ENCODE measurements around the gene KRT16.
"Not testable (repeated sequence)": the region's sequence is repeated elsewhere in the genome, so short reads cannot be mapped to it uniquely, and the experiment has no call there.

Gene KRT16

GRCh38 chr17:41617698-41618097 is 5.1 kb upstream of the KRT16 start:
- H3K4me3 ChIP-seq (ENCODE audit: low read length), result no peak overlapping the region

DNA sequence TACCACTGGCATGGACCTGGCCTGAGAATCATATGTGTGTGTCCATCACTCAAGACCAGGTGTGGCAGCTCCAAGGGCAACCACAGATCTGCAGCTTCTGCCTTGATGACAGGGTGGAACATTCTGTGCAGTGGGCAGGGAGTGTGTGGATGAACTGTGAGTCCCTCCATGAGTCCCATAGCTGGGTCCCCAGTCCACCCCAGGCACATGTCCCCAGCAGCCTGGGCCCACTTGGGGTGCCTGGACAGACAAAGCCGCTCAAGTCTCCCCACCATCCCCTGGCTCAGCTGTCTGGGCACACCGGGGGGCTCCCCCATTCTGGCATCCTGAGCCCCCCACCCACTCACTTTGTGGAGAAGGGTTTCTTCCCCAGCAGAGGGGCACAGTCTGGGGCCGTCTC is 4.6 kb upstream of the KRT16 start:
- H3K4me3 ChIP-seq (ENCODE audit: low read length), result no peak overlapping the region
- H3K9me3 ChIP-seq (ENCODE audit: control insufficient read depth, low read length), result no peaks in the 10 kb centered on the region
- no peaks in the 10 kb centered on the region for H3K36me3 ChIP-seq (ENCODE audit: control insufficient read depth, insufficient read depth, low read length, severe bottlenecking)
- H3K4me1 ChIP-seq (ENCODE audit: control insufficient read depth, insufficient read depth, low read length), result peaks cover 9% of the 10 kb centered on the region
- H3K9ac ChIP-seq (ENCODE audit: low read length), result no peak overlapping the region
- DNase-seq (ENCODE audit: low read depth), result no peak
- H3K27me3 ChIP-seq (replicated peaks; ENCODE audit: control insufficient read depth, insufficient read depth, low read length), result peaks cover 24% of the 10 kb centered on the region

More at GRCh38 chr17:41617698-41618097, 5.1 kb upstream of the KRT16 start:
- Histone ChIP-seq H3K27me3 (replicated peaks; ENCODE audit: control insufficient read depth, insufficient read depth, low read length) (peaks cover 24% of the 10 kb centered on the region), H3K9me3 (ENCODE audit: control insufficient read depth, low read length) (no peaks in the 10 kb centered on the region), H3K9ac (ENCODE audit: low read length) (no peak overlapping the region), H3K4me1 (ENCODE audit: control insufficient read depth, insufficient read depth, low read length) (peaks cover 5% of the 10 kb centered on the region), H3K36me3 (ENCODE audit: control insufficient read depth, insufficient read depth, low read length, severe bottlenecking) (no peaks in the 10 kb centered on the region)
- DNase-seq (ENCODE audit: low read depth), result no peak

- not testable (repeated sequence) for H3K4me1 ChIP-seq (ENCODE audit: control insufficient read depth, insufficient read depth, low read length); H3K9ac ChIP-seq (ENCODE audit: low read length); H3K4me3 ChIP-seq (ENCODE audit: low read length); DNase-seq (ENCODE audit: low read depth); H3K36me3 ChIP-seq (ENCODE audit: control insufficient read depth, insufficient read depth, low read length, severe bottlenecking); H3K9me3 ChIP-seq (ENCODE audit: control insufficient read depth, low read length)
- peaks cover 24% of the 10 kb centered on the region for H3K27me3 ChIP-seq (replicated peaks; ENCODE audit: control insufficient read depth, insufficient read depth, low read length)
Observed at GRCh38 chr17:41616486-41616885, 3.9 kb upstream of the KRT16 start.

- Histone ChIP-seq H3K4me3 (ENCODE audit: low read length) (no peak overlapping the region), H3K4me1 (ENCODE audit: control insufficient read depth, insufficient read depth, low read length) (peaks cover 9% of the 10 kb centered on the region), H3K36me3 (ENCODE audit: control insufficient read depth, insufficient read depth, low read length, severe bottlenecking) (no peaks in the 10 kb centered on the region), H3K27me3 (replicated peaks; ENCODE audit: control insufficient read depth, insufficient read depth, low read length) (peaks cover 27% of the 10 kb centered on the region), H3K9me3 (ENCODE audit: control insufficient read depth, low read length) (no peaks in the 10 kb centered on the region), H3K9ac (ENCODE audit: low read length) (no peak overlapping the region)
- DNase-seq (ENCODE audit: low read depth), result no peak
Observed at GRCh38 chr17:41615454-41615853, 2.9 kb upstream of the KRT16 start.

DNA sequence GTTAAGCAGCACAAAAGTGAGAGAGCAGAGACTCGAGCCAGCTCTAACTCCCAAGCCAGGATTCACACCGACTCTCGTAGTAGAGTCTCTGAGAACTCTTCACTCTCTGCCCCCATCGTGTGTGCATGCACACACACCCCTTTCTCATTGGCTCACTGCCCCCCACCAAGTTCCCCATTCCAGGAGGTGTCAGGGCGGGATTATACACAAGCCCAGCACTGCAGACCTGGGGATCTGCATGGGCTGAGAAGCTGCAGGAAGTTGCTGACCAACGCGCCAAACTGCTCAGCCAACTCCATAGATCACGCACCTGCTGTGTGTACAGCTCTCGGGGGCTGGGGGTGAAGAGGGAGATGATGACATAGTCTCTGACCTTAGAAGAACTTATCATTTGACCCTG is 2.2 kb upstream of the KRT16 start:
- H3K4me1 ChIP-seq (ENCODE audit: control insufficient read depth, insufficient read depth, low read length); DNase-seq (ENCODE audit: low read depth); H3K9me3 ChIP-seq (ENCODE audit: control insufficient read depth, low read length); H3K9ac ChIP-seq (ENCODE audit: low read length); H3K36me3 ChIP-seq (ENCODE audit: control insufficient read depth, insufficient read depth, low read length, severe bottlenecking); H3K4me3 ChIP-seq (ENCODE audit: low read length): not testable (repeated sequence)
- peaks cover 30% of the 10 kb centered on the region for H3K27me3 ChIP-seq (replicated peaks; ENCODE audit: control insufficient read depth, insufficient read depth, low read length)

GRCh38 chr17:41614098-41614497 is 1.5 kb upstream of the KRT16 start:
- peaks cover 9% of the 10 kb centered on the region for H3K4me1 ChIP-seq (ENCODE audit: control insufficient read depth, insufficient read depth, low read length)

DNA sequence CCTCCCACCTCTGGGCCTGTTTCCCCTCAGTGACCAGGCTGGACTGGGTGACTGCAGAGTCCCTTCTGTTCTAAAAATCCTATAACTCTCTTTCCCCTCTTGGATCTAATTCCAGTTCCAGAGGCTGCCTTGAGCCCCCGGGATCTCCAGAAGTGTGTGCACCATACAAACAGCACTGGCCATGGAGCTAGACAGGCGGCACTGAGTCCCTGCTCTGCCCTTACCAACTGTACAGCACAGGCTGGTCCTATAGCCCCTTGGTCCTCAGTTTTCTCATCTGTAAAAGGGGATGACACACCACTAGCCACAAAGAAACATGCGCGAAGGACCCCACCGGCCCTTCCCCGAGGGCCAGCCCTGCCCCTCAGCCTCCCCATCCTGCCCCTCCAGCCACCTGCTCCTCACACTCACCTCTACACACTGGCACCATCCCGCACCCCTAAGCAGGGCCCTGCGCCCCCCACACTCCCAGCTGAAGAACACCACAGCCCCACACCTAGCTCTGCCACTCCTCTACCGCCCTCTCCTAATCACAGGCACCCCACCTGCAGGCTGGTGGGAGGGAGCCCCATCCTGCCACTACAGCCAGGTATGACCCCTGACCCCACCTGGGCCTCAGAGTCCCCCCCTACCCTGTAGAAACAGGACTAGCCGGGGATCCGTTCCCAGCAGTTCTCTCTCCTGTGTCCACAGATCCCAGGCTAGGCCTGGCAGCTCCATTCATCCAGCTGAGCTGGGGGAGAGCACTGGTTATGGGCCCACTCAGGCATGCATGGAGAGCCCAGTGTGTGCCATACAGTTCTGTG is 913 bp upstream of the KRT16 start:
- Histone ChIP-seq H3K36me3 (ENCODE audit: control insufficient read depth, insufficient read depth, low read length, severe bottlenecking) (no peaks in the 10 kb centered on the region), H3K4me1 (ENCODE audit: control insufficient read depth, insufficient read depth, low read length) (peaks cover 9% of the 10 kb centered on the region), H3K9ac (ENCODE audit: low read length) (no peak overlapping the region), H3K9me3 (ENCODE audit: control insufficient read depth, low read length) (no peaks in the 10 kb centered on the region), H3K4me3 (ENCODE audit: low read length) (no peak overlapping the region), H3K27me3 (replicated peaks; ENCODE audit: control insufficient read depth, insufficient read depth, low read length) (peaks cover 29% of the 10 kb centered on the region)
- no peak for DNase-seq (ENCODE audit: low read depth)

More at GRCh38 chr17:41614098-41614497, 1.5 kb upstream of the KRT16 start:
- Histone ChIP-seq H3K9me3 (ENCODE audit: control insufficient read depth, low read length) (no peaks in the 10 kb centered on the region), H3K9ac (ENCODE audit: low read length) (no peak overlapping the region), H3K4me3 (ENCODE audit: low read length) (no peak overlapping the region), H3K27me3 (replicated peaks; ENCODE audit: control insufficient read depth, insufficient read depth, low read length) (peaks cover 31% of the 10 kb centered on the region), H3K36me3 (ENCODE audit: control insufficient read depth, insufficient read depth, low read length, severe bottlenecking) (no peaks in the 10 kb centered on the region)
- DNase-seq (ENCODE audit: low read depth), result no peak

DNA sequence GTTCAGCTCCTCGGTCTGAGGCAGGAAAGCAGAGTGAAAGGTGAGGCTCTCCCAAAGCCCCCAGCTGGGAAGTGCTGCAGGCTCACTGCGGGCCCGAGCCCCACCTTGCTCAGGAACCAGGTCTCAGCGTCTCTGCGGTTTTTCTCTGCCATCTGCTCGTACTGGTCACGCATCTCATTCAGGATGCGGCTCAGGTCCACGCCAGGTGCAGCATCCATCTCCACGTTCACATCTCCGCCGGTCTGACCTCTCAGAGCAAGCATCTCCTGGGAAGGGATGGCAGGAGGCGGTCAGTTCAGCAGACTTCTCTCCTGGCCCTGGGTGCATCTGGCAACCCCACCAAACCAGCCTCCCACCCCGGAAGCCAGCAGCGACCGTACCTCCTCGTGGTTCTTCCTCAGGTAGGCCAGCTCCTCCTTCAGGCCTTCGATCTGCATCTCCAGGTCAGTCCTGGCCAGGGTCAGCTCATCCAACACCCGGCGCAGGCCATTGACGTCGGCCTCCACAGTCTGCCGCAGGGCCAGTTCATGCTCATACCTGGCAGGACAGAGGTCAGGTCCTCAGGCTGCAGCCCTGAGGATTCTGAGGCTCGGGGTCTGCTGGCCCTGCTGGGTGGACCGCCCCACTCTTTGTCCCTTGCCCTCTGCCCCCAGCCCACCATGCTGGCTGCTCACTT is 1.5 kb downstream of the KRT16 start:
- Histone ChIP-seq H3K4me3 (ENCODE audit: low read length) (no peak overlapping the region), H3K9me3 (ENCODE audit: control insufficient read depth, low read length) (peaks cover 15% of the 10 kb centered on the region), H3K9ac (ENCODE audit: low read length) (no peak overlapping the region), H3K4me1 (ENCODE audit: control insufficient read depth, insufficient read depth, low read length) (peaks cover 9% of the 10 kb centered on the region), H3K36me3 (ENCODE audit: control insufficient read depth, insufficient read depth, low read length, severe bottlenecking) (no peaks in the 10 kb centered on the region), H3K27me3 (replicated peaks; ENCODE audit: control insufficient read depth, insufficient read depth, low read length) (peaks cover 14% of the 10 kb centered on the region)
- DNase-seq (ENCODE audit: low read depth), result no peak

DNA sequence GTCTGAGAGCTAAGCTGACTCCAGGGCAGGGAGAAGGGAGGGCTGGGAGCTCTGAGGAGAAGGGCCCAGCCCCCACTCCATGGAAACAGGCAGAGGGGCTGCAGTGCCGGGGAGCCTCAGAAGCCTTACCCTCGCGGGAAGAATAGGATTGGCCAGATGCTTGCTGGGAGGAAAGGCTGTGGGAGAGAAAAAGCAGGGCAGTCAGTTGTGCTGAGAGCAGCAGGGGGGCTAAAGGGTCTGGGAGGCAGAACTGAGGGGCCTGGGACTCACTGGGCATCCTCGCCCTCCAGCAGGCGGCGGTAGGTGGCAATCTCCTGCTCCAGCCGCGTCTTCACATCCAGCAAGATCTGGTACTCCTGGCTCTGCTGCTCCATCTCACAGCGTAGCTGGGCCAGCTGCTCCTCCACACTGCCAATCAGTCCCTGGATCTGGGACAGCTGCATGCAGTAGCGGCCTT is 2.5 kb downstream of the KRT16 start:
- peaks cover 15% of the 10 kb centered on the region for H3K9me3 ChIP-seq (ENCODE audit: control insufficient read depth, low read length)
- not testable (repeated sequence) for DNase-seq (ENCODE audit: low read depth); H3K4me3 ChIP-seq (ENCODE audit: low read length); H3K4me1 ChIP-seq (ENCODE audit: control insufficient read depth, insufficient read depth, low read length); H3K9ac ChIP-seq (ENCODE audit: low read length); H3K36me3 ChIP-seq (ENCODE audit: control insufficient read depth, insufficient read depth, low read length, severe bottlenecking)
- peaks cover 17% of the 10 kb centered on the region for H3K27me3 ChIP-seq (replicated peaks; ENCODE audit: control insufficient read depth, insufficient read depth, low read length)

DNA sequence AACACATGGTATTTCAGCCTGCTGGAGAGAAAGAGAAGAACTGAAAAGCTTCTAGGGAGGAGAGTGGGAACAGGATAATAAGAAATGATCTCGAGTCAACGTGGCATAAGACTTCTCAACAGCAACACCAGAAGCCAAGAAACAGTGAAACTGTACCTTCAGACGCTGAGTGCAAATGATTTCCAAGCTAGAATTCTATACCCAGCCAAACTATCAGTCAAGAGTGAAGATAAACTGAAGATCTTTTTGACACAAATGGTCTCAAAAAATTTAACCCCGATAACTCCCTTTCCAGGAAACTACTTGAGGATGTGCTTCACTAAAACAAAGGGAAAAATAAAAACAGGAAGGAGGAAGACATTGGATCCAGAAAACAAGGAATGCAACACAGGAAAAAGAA is 5.6 kb downstream of the KRT16 start:
- Histone ChIP-seq H3K27me3 (replicated peaks; ENCODE audit: control insufficient read depth, insufficient read depth, low read length) (peaks cover 27% of the 10 kb centered on the region), H3K9me3 (ENCODE audit: control insufficient read depth, low read length) (peaks cover 15% of the 10 kb centered on the region)
- H3K4me1 ChIP-seq (ENCODE audit: control insufficient read depth, insufficient read depth, low read length); H3K9ac ChIP-seq (ENCODE audit: low read length); H3K4me3 ChIP-seq (ENCODE audit: low read length); H3K36me3 ChIP-seq (ENCODE audit: control insufficient read depth, insufficient read depth, low read length, severe bottlenecking); DNase-seq (ENCODE audit: low read depth): not testable (repeated sequence)

GRCh38 chr17:41602524-41602923 is 10.0 kb downstream of the KRT16 start:
- Histone ChIP-seq H3K36me3 (ENCODE audit: control insufficient read depth, insufficient read depth, low read length, severe bottlenecking) (no peaks in the 10 kb centered on the region), H3K4me1 (ENCODE audit: control insufficient read depth, insufficient read depth, low read length) (peaks cover 3% of the 10 kb centered on the region), H3K9me3 (ENCODE audit: control insufficient read depth, low read length) (peaks cover 12% of the 10 kb centered on the region), H3K4me3 (ENCODE audit: low read length) (no peak overlapping the region), H3K9ac (ENCODE audit: low read length) (no peak overlapping the region), H3K27me3 (replicated peaks; ENCODE audit: control insufficient read depth, insufficient read depth, low read length) (peaks cover 24% of the 10 kb centered on the region)
- DNase-seq (ENCODE audit: low read depth), result no peak

All from adipocyte (in vitro differentiated cells).